ENCODE measurements around the gene ONECUT3. TPM values are rescaled to one million over a fixed set of nuclear protein-coding genes. Genes with fewer than 3 reads are reported as not detected.

ONECUT3 gene
- total RNA-seq, 5 donors from 2014 or later (not counting 1 experiment from before 2014, with no cell fraction given), result 0.03 TPM; not detected in 3

DNA sequence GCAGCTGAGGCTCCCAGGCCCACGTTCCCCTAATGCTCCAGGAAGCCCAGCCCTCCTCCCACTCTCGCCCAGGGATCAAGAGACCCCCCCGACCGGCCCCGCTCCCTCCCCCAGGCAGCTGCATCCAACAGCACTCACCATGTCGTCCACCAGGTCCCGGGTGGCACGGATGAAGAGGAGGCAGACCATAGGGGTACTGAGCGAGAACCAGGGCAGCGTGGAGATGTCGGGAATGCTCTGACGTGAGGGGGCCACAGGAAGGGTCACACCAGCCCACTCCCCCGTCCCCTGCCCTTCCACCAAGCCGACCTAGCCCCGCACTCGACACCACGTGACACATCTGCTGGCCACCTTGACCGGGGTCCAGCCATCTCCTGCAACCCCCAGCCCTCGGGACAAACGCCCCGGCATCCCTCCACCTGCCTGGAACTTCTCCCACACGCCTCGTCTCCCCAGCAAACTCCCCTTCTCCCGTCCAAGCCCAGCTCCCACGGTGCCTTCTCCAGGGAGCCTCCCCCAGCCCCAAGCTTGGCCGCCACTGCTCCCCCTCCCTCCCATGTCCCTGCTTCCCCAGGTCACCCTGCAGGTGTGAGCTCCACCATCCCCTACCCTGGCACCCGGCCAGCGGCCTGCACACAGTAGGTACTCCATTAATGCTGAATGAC lies 53.9 kb downstream of the ONECUT3 start:
- no peak overlapping the region for H3K4me3 ChIP-seq (ENCODE audit: control insufficient read depth in 1 of 2, extremely low read depth in 1 of 2, low read length in 1 of 2)
- ATAC-seq (replicated peaks in 1 of 4) (no peak), DNase-seq (no peak)
- no peak overlapping the region for H3K27ac ChIP-seq (ENCODE audit: low read length)
- no peaks in the 10 kb centered on the region for H3K27me3 Mint-ChIP-seq
- CTCF ChIA-PET, result interaction anchor here in 1 of 2 donors (0.6 to 0.7 kb wide), 2 partner anchors 650 to 1416 kb away, joined by 4 to 5 read pairs; no protein-coding TSS in a partner anchor
- H3K27ac Mint-ChIP-seq, result no peak overlapping the region
- H3K36me3 ChIP-seq (ENCODE audit: control insufficient read depth in 2 of 2, extremely low read depth in 1 of 2, insufficient read depth in 1 of 2, low read length in 1 of 2), result no peaks in the 10 kb centered on the region
- H3K27me3 ChIP-seq (replicated peaks in 1 of 2; ENCODE audit: control insufficient read depth in 2 of 2, extremely low read depth in 1 of 2, insufficient read depth in 2 of 2, low read length in 1 of 2), result no peaks in the 10 kb centered on the region
- no peak overlapping the region for H3K4me3 Mint-ChIP-seq
- 86% methylated on average over 26 of the region's 28 CpGs for WGBS (ENCODE audit: insufficient coverage)
- no peaks in the 10 kb centered on the region for H3K36me3 Mint-ChIP-seq
- POLR2A ChIA-PET, result no interaction called here
- H3K4me1 ChIP-seq (ENCODE audit: control insufficient read depth in 1 of 2, extremely low read depth in 1 of 2, insufficient read depth in 2 of 2, low read length in 2 of 2), result peaks cover 0 to 12% of the 10 kb centered on the region in 2 experiments
- no peaks in the 10 kb centered on the region for H3K9me3 ChIP-seq
- peaks cover 0 to 3% (median 3%) of the 10 kb centered on the region in 3 donors for H3K4me1 Mint-ChIP-seq
- no peaks in the 10 kb centered on the region for H3K9me3 Mint-ChIP-seq

- no peaks in the 10 kb centered on the region for H3K27me3 Mint-ChIP-seq
- Histone ChIP-seq H3K4me3 (ENCODE audit: control insufficient read depth in 1 of 2, extremely low read depth in 1 of 2, low read length in 1 of 2) (no peak overlapping the region), H3K27me3 (replicated peaks in 1 of 2; ENCODE audit: control insufficient read depth in 2 of 2, extremely low read depth in 1 of 2, insufficient read depth in 2 of 2, low read length in 1 of 2) (no peaks in the 10 kb centered on the region), H3K27ac (ENCODE audit: low read length) (no peak overlapping the region), H3K9me3 (no peaks in the 10 kb centered on the region), H3K36me3 (ENCODE audit: control insufficient read depth in 2 of 2, extremely low read depth in 1 of 2, insufficient read depth in 1 of 2, low read length in 1 of 2) (no peaks in the 10 kb centered on the region), H3K4me1 (ENCODE audit: control insufficient read depth in 1 of 2, extremely low read depth in 1 of 2, insufficient read depth in 2 of 2, low read length in 2 of 2) (peaks cover 0 to 14% of the 10 kb centered on the region in 2 experiments)
- H3K4me1 Mint-ChIP-seq, result peaks cover 6 to 9% (median 8%) of the 10 kb centered on the region in 3 donors
- DNase-seq (no peak), ATAC-seq (replicated peaks in 1 of 4) (no peak)
- H3K36me3 Mint-ChIP-seq, result no peaks in the 10 kb centered on the region
- POLR2A ChIA-PET, result no interaction called here
- no peak overlapping the region for H3K27ac Mint-ChIP-seq
- 95% methylated on average over 21 of the region's 30 CpGs for WGBS (ENCODE audit: insufficient coverage)
- CTCF ChIA-PET, result interaction anchor here in 1 of 2 donors (0.6 to 0.7 kb wide), 2 partner anchors 650 to 1415 kb away, joined by 4 to 5 read pairs; no protein-coding TSS in a partner anchor
- H3K4me3 Mint-ChIP-seq, result no peak overlapping the region
- H3K9me3 Mint-ChIP-seq, result no peaks in the 10 kb centered on the region
These were observed 54.5 kb downstream of the ONECUT3 start for GRCh38 chr19:1807695-1808394.

DNA sequence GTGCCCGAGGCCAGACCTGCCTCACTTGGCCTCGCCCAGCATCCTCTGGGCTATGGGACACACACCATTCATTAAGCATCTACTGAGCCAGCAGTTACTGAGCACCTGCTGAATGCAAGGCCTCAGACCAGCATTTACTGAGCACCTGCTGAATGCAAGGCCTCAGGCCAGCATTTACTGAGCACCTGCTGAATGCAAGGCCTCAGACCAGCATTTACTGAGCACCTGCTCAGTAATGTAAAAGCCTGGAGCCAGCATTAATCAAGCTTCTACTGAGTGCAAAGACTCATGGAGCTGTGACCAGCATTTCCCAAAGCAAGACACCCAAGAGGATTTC lies 55.1 kb downstream of the ONECUT3 start:
- H3K27ac ChIP-seq (ENCODE audit: low read length), result no peak overlapping the region
- no peak overlapping the region for H3K4me3 Mint-ChIP-seq
- H3K36me3 ChIP-seq (ENCODE audit: control insufficient read depth in 2 of 2, extremely low read depth in 1 of 2, insufficient read depth in 1 of 2, low read length in 1 of 2), result no peaks in the 10 kb centered on the region
- no peak overlapping the region for H3K4me3 ChIP-seq (ENCODE audit: control insufficient read depth in 1 of 2, extremely low read depth in 1 of 2, low read length in 1 of 2)
- H3K4me1 Mint-ChIP-seq, result peaks cover 11 to 13% (median 12%) of the 10 kb centered on the region in 3 donors
- H3K36me3 Mint-ChIP-seq, result no peaks in the 10 kb centered on the region
- ChIA-PET CTCF (no interaction called here), POLR2A (no interaction called here)
- 96% methylated on average over 2 of the region's 2 CpGs for WGBS (ENCODE audit: insufficient coverage)
- no peak overlapping the region for H3K27ac Mint-ChIP-seq
- H3K9me3 ChIP-seq, result no peaks in the 10 kb centered on the region
- H3K4me1 ChIP-seq (ENCODE audit: control insufficient read depth in 1 of 2, extremely low read depth in 1 of 2, insufficient read depth in 2 of 2, low read length in 2 of 2), result peaks cover 0 to 20% of the 10 kb centered on the region in 2 experiments
- H3K27me3 ChIP-seq (replicated peaks in 1 of 2; ENCODE audit: control insufficient read depth in 2 of 2, extremely low read depth in 1 of 2, insufficient read depth in 2 of 2, low read length in 1 of 2), result no peaks in the 10 kb centered on the region
- ATAC-seq (replicated peaks in 1 of 4) (no peak), DNase-seq (no peak)
- no peaks in the 10 kb centered on the region for H3K27me3 Mint-ChIP-seq
- H3K9me3 Mint-ChIP-seq, result no peaks in the 10 kb centered on the region

DNA sequence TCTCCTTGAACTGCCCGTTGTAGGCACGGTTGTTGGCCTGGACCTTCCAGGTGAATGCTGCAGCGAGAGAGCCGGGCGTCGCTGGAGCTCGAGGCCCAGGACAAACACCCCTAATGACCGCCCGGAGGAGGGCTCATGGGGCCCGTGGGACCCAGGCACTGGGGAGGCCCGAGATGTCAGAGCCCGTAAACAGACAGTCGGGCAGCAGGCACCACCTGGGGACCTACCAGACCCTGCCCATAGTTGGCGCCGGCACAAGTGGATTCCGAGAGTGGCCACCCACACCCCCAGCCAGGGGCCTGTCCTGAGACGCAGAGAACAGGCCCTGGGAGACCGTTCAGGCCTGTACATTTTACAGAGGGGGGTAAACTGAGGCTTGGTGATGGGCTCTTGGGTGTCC lies 56.4 kb downstream of the ONECUT3 start:
- H3K9me3 Mint-ChIP-seq, result no peaks in the 10 kb centered on the region
- CTCF ChIA-PET, result interaction anchor here in 1 of 2 donors (0.7 kb wide), 1 partner anchor 29 kb away, joined by 3 read pairs; no protein-coding TSS in a partner anchor
- no peak for ATAC-seq (replicated peaks in 1 of 4)
- H3K36me3 ChIP-seq (ENCODE audit: control insufficient read depth in 2 of 2, extremely low read depth in 1 of 2, insufficient read depth in 1 of 2, low read length in 1 of 2), result no peaks in the 10 kb centered on the region
- H3K9me3 ChIP-seq, result no peaks in the 10 kb centered on the region
- no peaks in the 10 kb centered on the region for H3K36me3 Mint-ChIP-seq
- H3K4me1 ChIP-seq (ENCODE audit: control insufficient read depth in 1 of 2, extremely low read depth in 1 of 2, insufficient read depth in 2 of 2, low read length in 2 of 2), result peaks cover 0 to 26% of the 10 kb centered on the region in 2 experiments
- no peaks in the 10 kb centered on the region for H3K27me3 Mint-ChIP-seq
- 96% methylated on average over 12 of the region's 18 CpGs for WGBS (ENCODE audit: insufficient coverage)
- H3K4me1 Mint-ChIP-seq, result peaks cover 11 to 13% (median 12%) of the 10 kb centered on the region in 3 donors
- H3K27ac ChIP-seq (ENCODE audit: low read length), result no peak overlapping the region
- H3K4me3 Mint-ChIP-seq, result no peak overlapping the region
- POLR2A ChIA-PET, result no interaction called here
- no peak overlapping the region for H3K4me3 ChIP-seq (ENCODE audit: control insufficient read depth in 1 of 2, extremely low read depth in 1 of 2, low read length in 1 of 2)
- no peak overlapping the region for H3K27ac Mint-ChIP-seq
- H3K27me3 ChIP-seq (replicated peaks in 1 of 2; ENCODE audit: control insufficient read depth in 2 of 2, extremely low read depth in 1 of 2, insufficient read depth in 2 of 2, low read length in 1 of 2), result no peaks in the 10 kb centered on the region
- no peak for DNase-seq

- Histone ChIP-seq H3K4me3 (ENCODE audit: control insufficient read depth in 1 of 2, extremely low read depth in 1 of 2, low read length in 1 of 2) (no peak overlapping the region), H3K4me1 (ENCODE audit: control insufficient read depth in 1 of 2, extremely low read depth in 1 of 2, insufficient read depth in 2 of 2, low read length in 2 of 2) (peaks cover 0 to 26% of the 10 kb centered on the region in 2 experiments), H3K36me3 (ENCODE audit: control insufficient read depth in 2 of 2, extremely low read depth in 1 of 2, insufficient read depth in 1 of 2, low read length in 1 of 2) (no peaks in the 10 kb centered on the region), H3K9me3 (no peaks in the 10 kb centered on the region), H3K27ac (ENCODE audit: low read length) (no peak overlapping the region), H3K27me3 (replicated peaks in 1 of 2; ENCODE audit: control insufficient read depth in 2 of 2, extremely low read depth in 1 of 2, insufficient read depth in 2 of 2, low read length in 1 of 2) (no peaks in the 10 kb centered on the region)
- 93% methylated on average over 13 of the region's 19 CpGs for WGBS (ENCODE audit: insufficient coverage)
- peaks cover 11 to 13% (median 12%) of the 10 kb centered on the region in 3 donors for H3K4me1 Mint-ChIP-seq
- H3K27me3 Mint-ChIP-seq, result no peaks in the 10 kb centered on the region
- DNase-seq, result no peak
- ChIA-PET CTCF (no interaction called here), POLR2A (no interaction called here)
- no peak overlapping the region for H3K27ac Mint-ChIP-seq
- no peaks in the 10 kb centered on the region for H3K9me3 Mint-ChIP-seq
- no peak for ATAC-seq (replicated peaks in 1 of 4)
- no peaks in the 10 kb centered on the region for H3K36me3 Mint-ChIP-seq
- peak overlapping the region; percentile 37 to 91 (median 50) for H3K4me3 Mint-ChIP-seq
These were observed 57.3 kb downstream of the ONECUT3 start for GRCh38 chr19:1810439-1811160.

DNA sequence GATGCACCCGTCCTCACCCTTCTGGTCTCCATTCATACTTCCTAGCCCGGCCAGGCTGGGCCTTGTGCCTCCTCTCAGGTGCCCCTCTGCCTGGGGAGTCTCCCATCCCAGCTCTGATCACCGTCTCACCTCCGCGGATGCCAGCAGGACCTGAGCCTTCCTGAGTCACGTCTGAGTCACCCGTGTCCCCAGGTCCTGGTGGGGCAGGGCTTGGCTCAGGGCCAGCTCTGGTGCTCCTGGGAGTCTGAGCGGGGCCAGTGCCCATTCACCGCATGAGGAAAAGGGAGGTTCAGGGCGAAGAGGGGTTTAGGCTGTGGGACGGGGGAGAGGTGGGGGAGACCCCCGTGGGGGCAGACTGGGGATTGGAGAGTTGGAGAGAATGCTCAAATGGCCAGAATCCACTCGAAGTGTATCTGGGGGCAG lies 58.2 kb downstream of the ONECUT3 start:
- H3K9me3 ChIP-seq, result no peaks in the 10 kb centered on the region
- no peaks in the 10 kb centered on the region for H3K9me3 Mint-ChIP-seq
- peaks cover 4% of the 10 kb centered on the region for H3K36me3 Mint-ChIP-seq
- peaks cover 0 to 26% of the 10 kb centered on the region in 2 experiments for H3K4me1 ChIP-seq (ENCODE audit: control insufficient read depth in 1 of 2, extremely low read depth in 1 of 2, insufficient read depth in 2 of 2, low read length in 2 of 2)
- 33% methylated on average over 12 of the region's 13 CpGs for WGBS (ENCODE audit: insufficient coverage)
- no peaks in the 10 kb centered on the region for H3K27me3 Mint-ChIP-seq
- H3K4me1 Mint-ChIP-seq, result peaks cover 11 to 13% (median 12%) of the 10 kb centered on the region in 3 donors
- peak overlapping the region in 1 of 2 donors; percentile 55 for H3K27ac Mint-ChIP-seq
- H3K4me3 Mint-ChIP-seq, result peak overlapping the region; percentile 64 to 91 (median 75)
- peaks cover 4 to 7% of the 10 kb centered on the region in 2 donors for H3K36me3 ChIP-seq (ENCODE audit: control insufficient read depth in 2 of 2, extremely low read depth in 1 of 2, insufficient read depth in 1 of 2, low read length in 1 of 2)
- H3K27me3 ChIP-seq (replicated peaks in 1 of 2; ENCODE audit: control insufficient read depth in 2 of 2, extremely low read depth in 1 of 2, insufficient read depth in 2 of 2, low read length in 1 of 2), result no peaks in the 10 kb centered on the region
- peak overlapping the region in 1 of 2 donors; percentile 65 for H3K4me3 ChIP-seq (ENCODE audit: control insufficient read depth in 1 of 2, extremely low read depth in 1 of 2, low read length in 1 of 2)
- CTCF ChIA-PET, result interaction anchor here in 1 of 2 donors (0.6 kb wide), 1 partner anchor 265 kb away, joined by 4 read pairs; no protein-coding TSS in a partner anchor
- H3K27ac ChIP-seq (ENCODE audit: low read length), result peak overlapping the region; percentile 23
- POLR2A ChIA-PET, result no interaction called here
- DNase-seq, result peak in 10 of 35 experiments; percentile 5 to 52 (median 21)
- no peak for ATAC-seq (replicated peaks in 1 of 4)
